Stomach (tissue), 9 donors: Measurements from ENCODE around the gene PRC1. TPM values are rescaled to one million over a fixed set of nuclear protein-coding genes. Genes with fewer than 3 reads are reported as not detected.

ENCODE experiments used
- DNase-seq, 2 donors: peaks; one replicate each; pipeline versions ENCODE4 v3.0.0 to v3.0.0-alpha.2; 2013 to 2019
- H3K27ac ChIP-seq, 5 donors: fragments of 200-600 bp in 4 of 5; sonication (generic) in 4 of 5; one replicate each; pipeline ENCODE4 v1.5.1; 2013 to 2019; ENCODE audit warnings: mild to moderate bottlenecking in 1 of 5, moderate library complexity in 1 of 5
- H3K27me3 ChIP-seq, 3 donors: fragments of 200-600 bp; sonication (generic); one replicate each; pipeline ENCODE4 v1.5.1; 2017 to 2019; ENCODE audit warnings: mixed run types in 1 of 3
- H3K36me3 ChIP-seq, 4 donors: fragments of 200-600 bp; sonication (generic); 1 replicate in 3 of 4; 2 replicates in 1 of 4; pipeline ENCODE4 v1.5.1; 2016 to 2019
- H3K4me1 ChIP-seq, 4 donors: fragments of 200-600 bp; sonication (generic); one replicate each; pipeline ENCODE4 v1.5.1; 2016 to 2019
- H3K4me3 ChIP-seq, 4 donors: fragments of 200-600 bp; sonication (generic) in 3 of 4; one replicate each; pipeline ENCODE4 v1.5.1; 2016 to 2019; ENCODE audit warnings: mild to moderate bottlenecking in 1 of 4
- H3K9me3 ChIP-seq, 4 donors: fragments of 200-600 bp; sonication (generic); one replicate each; pipeline ENCODE4 v1.5.1; 2016 to 2019
- EP300 ChIP-seq: sonication (generic); formaldehyde crosslinking; IDR thresholded peaks from one replicate; pipeline ENCODE4 v1.6.1; 2017; ENCODE audit warnings: antibody characterized with exemption
- POLR2A ChIP-seq, 4 donors: fragments of 450-650 bp; IDR thresholded peaks; one replicate each; pipeline ENCODE4 v1.6.1; 2016; ENCODE audit warnings: antibody characterized with exemption in 4 of 4, control low read depth in 2 of 4, mild to moderate bottlenecking in 1 of 4, moderate library complexity in 1 of 4
- POLR2AphosphoS5 ChIP-seq, 3 donors: sonication (generic); formaldehyde crosslinking; IDR thresholded peaks; one replicate each; pipeline ENCODE4 v1.6.1; 2016; ENCODE audit warnings: antibody characterized with exemption in 3 of 3
- WGBS, 5 donors: extraction: QIAGEN DNeasy Blood & Tissue Kit in 3 of 5; methylation state at CpG; one replicate each; pipeline versions ENCODE4 v1.1.5 to v1.1.7; 2013 to 2018; 5-methylcytosine and 5-hydroxymethylcytosine counted together
- intact Hi-C: fragments of 100-400 bp; cut with DNase I; formaldehyde crosslinking; loops from one replicate; pipeline ENCODE4 v1.15.1; 2023; ENCODE audit warnings: low total_unique reads
- polyA plus RNA-seq, 3 donors: library from polyadenylated mRNA; stranded (reverse); fragments of 200-250 nt; gene quantifications; one replicate each; pipeline ENCODE4 v1.2.3, GENCODE V29; 2013
- total RNA-seq, 5 donors: library from RNA; depleted of rRNA; stranded (reverse); fragments of >200 nt; gene quantifications; one replicate each; pipeline versions ENCODE4 v1.1.0 to v1.2.3, GENCODE V29; 2014 to 2016
- TF ChIP-seq, protein P1 (sequence below), 7 experiments: fragments of 450-650 bp in 4 of 7; fragments of 200-600 bp in 3 of 7; sonication (generic) in 3 of 7; IDR thresholded peaks; one replicate each; pipeline ENCODE4 v1.5.1; 2016 to 2019; ENCODE audit warnings: antibody characterized with exemption in 7 of 7, control low read depth in 2 of 7, mild to moderate bottlenecking in 1 of 7
- donor health status: healthy with polysubstance abuse.
- donor health status: Bipolar disorder and iron deficiency.
- donor health status: healthy.

The PRC1 gene
- total and polyA plus RNA-seq, 8 donors, result 8.2 to 60.7 (median 24.5) TPM

DNA sequence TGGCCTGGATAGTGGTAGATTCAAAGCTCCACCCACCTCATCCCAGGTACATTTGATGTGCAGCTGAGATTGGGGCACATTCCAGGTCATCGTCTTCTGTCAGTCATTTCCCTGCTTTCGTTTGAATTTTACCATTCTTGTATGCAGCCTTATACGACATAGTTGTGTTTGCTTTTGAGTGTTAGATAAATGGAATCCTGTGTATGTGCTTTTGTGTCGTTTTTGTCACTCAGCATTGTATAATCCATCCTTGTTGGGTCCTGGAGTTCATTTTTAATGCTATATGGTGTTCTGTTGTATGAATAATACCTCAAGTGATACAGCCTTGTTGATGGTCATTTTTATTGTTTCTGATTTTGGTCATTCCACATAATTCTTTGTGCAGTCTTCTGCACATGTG, 32.3 kb downstream of the PRC1 start:
- H3K4me1 ChIP-seq, result peaks cover 0 to 30% (median 14%) of the 10 kb centered on the region in 4 donors
- WGBS, 5 donors, result 70 to 82% (median 74%) methylated on average over 4 of the region's 4 CpGs
- no peak overlapping the region for H3K27ac ChIP-seq
- H3K9me3 ChIP-seq, result no peaks in the 10 kb centered on the region
- TF ChIP-seq, protein P1, sequence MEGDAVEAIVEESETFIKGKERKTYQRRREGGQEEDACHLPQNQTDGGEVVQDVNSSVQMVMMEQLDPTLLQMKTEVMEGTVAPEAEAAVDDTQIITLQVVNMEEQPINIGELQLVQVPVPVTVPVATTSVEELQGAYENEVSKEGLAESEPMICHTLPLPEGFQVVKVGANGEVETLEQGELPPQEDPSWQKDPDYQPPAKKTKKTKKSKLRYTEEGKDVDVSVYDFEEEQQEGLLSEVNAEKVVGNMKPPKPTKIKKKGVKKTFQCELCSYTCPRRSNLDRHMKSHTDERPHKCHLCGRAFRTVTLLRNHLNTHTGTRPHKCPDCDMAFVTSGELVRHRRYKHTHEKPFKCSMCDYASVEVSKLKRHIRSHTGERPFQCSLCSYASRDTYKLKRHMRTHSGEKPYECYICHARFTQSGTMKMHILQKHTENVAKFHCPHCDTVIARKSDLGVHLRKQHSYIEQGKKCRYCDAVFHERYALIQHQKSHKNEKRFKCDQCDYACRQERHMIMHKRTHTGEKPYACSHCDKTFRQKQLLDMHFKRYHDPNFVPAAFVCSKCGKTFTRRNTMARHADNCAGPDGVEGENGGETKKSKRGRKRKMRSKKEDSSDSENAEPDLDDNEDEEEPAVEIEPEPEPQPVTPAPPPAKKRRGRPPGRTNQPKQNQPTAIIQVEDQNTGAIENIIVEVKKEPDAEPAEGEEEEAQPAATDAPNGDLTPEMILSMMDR (IDR thresholded peaks at IDR 0.05), result no peak
- TF ChIP-seq POLR2AphosphoS5 (IDR thresholded peaks at IDR 0.05) (no peak), EP300 (no peak), POLR2A (IDR thresholded peaks at IDR 0.05) (no peak)
- H3K4me3 ChIP-seq, result no peak overlapping the region
- DNase-seq, result no peak
- intact Hi-C loops, result no loop called here
- H3K36me3 ChIP-seq, result peaks cover 7 to 67% (median 64%) of the 10 kb centered on the region in 4 donors
- no peaks in the 10 kb centered on the region for H3K27me3 ChIP-seq

DNA sequence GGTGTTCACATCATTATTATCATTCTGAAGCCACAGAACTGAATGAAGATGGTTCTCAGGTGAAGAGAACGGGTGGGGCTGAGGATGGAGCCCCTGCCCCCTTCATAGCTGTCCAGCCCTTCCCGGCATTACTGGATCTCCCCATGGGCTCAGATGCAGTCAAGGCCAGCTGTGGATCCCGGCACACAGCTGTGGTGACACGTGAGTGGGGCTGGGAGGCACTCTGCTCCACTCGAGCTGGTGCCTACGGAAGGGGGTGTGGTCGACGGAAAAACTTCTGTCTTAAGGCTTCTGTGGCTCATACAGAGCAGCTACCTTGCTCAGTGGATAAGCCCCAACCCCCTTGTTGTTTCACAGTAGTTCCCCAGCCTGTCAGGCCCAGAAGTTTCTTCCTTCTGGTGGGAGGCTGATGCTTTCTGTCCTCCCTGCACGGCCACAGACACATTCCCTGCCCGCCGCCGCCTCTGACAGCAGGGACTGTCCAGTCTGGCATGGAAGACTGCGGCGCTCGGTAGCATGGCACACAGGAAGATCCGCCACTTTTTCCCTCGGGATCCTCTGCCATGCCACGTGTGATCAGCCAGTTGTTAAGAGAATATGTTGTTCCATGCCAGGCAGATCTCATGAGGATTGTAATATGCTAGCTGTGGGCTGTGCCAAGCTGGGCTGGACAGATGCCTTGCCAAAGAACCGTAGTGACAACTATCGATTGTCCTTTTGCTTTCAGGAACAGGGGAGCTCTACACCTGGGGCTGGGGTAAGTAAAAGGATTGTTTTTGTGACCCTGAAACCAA, 33.8 kb downstream of the PRC1 start:
- Histone ChIP-seq H3K36me3 (peaks cover 4 to 52% (median 49%) of the 10 kb centered on the region in 4 donors), H3K27me3 (no peaks in the 10 kb centered on the region), H3K4me1 (peaks cover 10 to 45% (median 26%) of the 10 kb centered on the region in 4 donors), H3K27ac (peak overlapping the region in 2 of 5 donors; percentile 53 to 79), H3K9me3 (no peaks in the 10 kb centered on the region), H3K4me3 (no peak overlapping the region)
- TF ChIP-seq POLR2AphosphoS5 (IDR thresholded peaks at IDR 0.05) (no peak), POLR2A (IDR thresholded peaks at IDR 0.05) (no peak)
- WGBS, 5 donors, result 82 to 92% (median 89%) methylated on average over 13 to 20 of the region's 20 CpGs
- intact Hi-C loops, result no loop called here
- DNase-seq, result no peak

DNA sequence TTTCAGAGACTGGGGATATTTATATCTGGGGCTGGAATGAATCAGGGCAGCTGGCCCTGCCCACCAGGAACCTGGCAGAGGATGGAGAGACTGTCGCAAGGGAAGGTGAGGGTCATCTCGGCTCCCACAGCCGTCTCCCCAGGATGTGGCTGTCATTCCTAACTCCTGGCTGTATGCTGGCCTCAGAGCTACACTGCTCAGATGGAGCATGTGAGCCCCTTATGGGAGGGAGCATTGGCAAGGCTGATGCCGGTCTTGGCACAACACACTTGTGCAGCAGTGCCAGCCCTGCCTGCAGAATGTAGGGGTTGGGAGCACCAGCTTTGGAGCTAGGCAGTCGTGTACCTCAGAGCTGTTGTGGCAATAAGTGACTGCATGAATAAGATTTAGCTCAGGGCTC, 34.4 kb downstream of the PRC1 start:
- intact Hi-C loops, result loop anchor here (5.0 kb wide), 1 partner anchor 87 kb away; no protein-coding TSS in a partner anchor
- peak in 1 of 2 donors; percentile 71 for DNase-seq
- Histone ChIP-seq H3K36me3 (peaks cover 4 to 49% (median 45%) of the 10 kb centered on the region in 4 donors), H3K4me1 (peaks cover 14 to 50% (median 31%) of the 10 kb centered on the region in 4 donors), H3K9me3 (no peaks in the 10 kb centered on the region), H3K4me3 (no peak overlapping the region), H3K27me3 (no peaks in the 10 kb centered on the region), H3K27ac (peak overlapping the region in 2 of 5 donors; percentile 53 to 79)
- no peak for TF ChIP-seq EP300
- peak in 1 of 3 donors; percentile 55 for TF ChIP-seq POLR2AphosphoS5 (IDR thresholded peaks at IDR 0.05)
- 75 to 86% (median 80%) methylated on average over 2 to 5 of the region's 5 CpGs for WGBS, 5 donors

DNA sequence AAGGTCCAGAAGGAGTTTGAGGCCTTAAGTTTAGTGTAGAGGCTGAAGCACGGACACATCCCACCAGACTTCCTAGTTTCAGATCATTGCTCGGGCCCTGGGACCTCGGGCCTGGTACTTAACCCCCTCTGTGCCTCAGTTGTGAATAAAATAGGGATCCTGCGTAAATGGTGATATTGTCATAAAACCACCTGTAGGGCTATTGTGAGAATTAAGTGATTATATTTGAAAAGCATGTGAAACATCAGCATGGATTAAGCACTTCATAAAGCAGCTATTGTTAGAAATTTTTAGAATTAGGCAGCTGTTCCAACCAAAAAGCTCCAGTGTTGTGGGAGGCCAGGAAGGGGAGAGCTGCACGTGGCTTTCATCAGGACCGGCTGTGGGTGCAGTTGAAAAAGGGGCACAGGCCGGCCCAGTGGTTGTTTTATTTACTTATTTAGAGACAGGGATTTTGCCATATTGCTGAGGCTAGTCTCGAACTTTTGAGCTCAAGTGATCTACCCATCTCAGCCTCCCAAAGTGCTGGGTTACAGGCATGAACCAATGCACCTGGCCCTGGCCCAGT, 35.2 kb downstream of the PRC1 start:
- no peak for TF ChIP-seq POLR2A (IDR thresholded peaks at IDR 0.05)
- no peak for TF ChIP-seq EP300
- TF ChIP-seq POLR2AphosphoS5 (IDR thresholded peaks at IDR 0.05), result no peak
- TF ChIP-seq, protein P1 (IDR thresholded peaks at IDR 0.05), result no peak
- Histone ChIP-seq H3K27ac (peak overlapping the region in 2 of 5 donors; percentile 39 to 79), H3K36me3 (peaks cover 4 to 46% (median 42%) of the 10 kb centered on the region in 4 donors), H3K4me3 (no peak overlapping the region), H3K27me3 (no peaks in the 10 kb centered on the region), H3K4me1 (peaks cover 14 to 53% (median 35%) of the 10 kb centered on the region in 4 donors), H3K9me3 (no peaks in the 10 kb centered on the region)
- 79 to 88% (median 87%) methylated on average over 8 of the region's 8 CpGs for WGBS, 5 donors
- intact Hi-C loops, result loop anchor here (5.0 kb wide), 1 partner anchor 88 kb away; no protein-coding TSS in a partner anchor
- no peak for DNase-seq

DNA sequence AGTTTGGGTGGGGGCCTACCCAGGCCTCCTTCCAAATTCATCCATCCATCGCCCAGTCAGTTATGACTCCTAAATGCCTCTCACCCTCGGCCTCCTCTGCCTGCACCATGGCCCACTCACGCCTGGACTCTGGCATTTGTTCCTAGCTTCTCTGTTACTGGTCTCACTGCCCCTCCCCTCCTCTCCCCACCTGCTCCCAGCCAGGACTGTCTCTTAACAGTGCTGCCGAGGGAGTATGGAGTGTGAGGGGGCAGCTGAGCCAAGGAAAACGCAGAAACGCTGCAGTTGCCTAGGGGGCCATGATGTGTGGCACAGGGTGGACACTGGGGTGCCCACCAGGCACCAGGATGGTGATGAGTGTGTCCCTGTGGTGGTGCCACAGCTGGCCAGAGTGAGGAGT, 36.5 kb downstream of the PRC1 start:
- H3K27ac ChIP-seq, result peak overlapping the region in 2 of 5 donors; percentile 79 to 97
- peaks cover 14 to 53% (median 35%) of the 10 kb centered on the region in 4 donors for H3K4me1 ChIP-seq
- peaks cover 15 to 46% (median 42%) of the 10 kb centered on the region in 4 donors for H3K36me3 ChIP-seq
- peak overlapping the region; percentile 60 to 76 (median 63) for H3K4me3 ChIP-seq
- WGBS, 5 donors, result 66 to 87% (median 82%) methylated on average over 6 of the region's 6 CpGs
- intact Hi-C loops, result loop anchor here (5.0 kb wide), 1 partner anchor 90 kb away; no protein-coding TSS in a partner anchor
- peak in 1 of 2 donors; percentile 28 for DNase-seq
- no peaks in the 10 kb centered on the region for H3K27me3 ChIP-seq
- TF ChIP-seq POLR2A (IDR thresholded peaks at IDR 0.05) (no peak), POLR2AphosphoS5 (IDR thresholded peaks at IDR 0.05) (no peak), EP300 (no peak)
- TF ChIP-seq, protein P1 (IDR thresholded peaks at IDR 0.05), result no peak
- H3K9me3 ChIP-seq, result no peaks in the 10 kb centered on the region
